ENCODE results near the gene MSANTD1.

Gene MSANTD1

GRCh38 chr4:3248811-3249661 is at the start of gene MSANTD1:
MSANTD1 (plus strand) TSS chr4:3249159; CDS start chr4:3249223, 64 bp downstream.
- in situ Hi-C loops (cut with MboI; ENCODE audit: low sequenced_read_pairs) = no loop called here

GRCh38 chr4:3199653-3200422 is 49.1 kb upstream of the MSANTD1 start:
- in situ Hi-C loops (cut with MboI; ENCODE audit: low sequenced_read_pairs) = no loop called here

GRCh38 chr4:3200423-3201090 is 48.4 kb upstream of the MSANTD1 start:
- in situ Hi-C loops (cut with MboI; ENCODE audit: low sequenced_read_pairs) = no loop called here

- in situ Hi-C loops (cut with MboI; ENCODE audit: low sequenced_read_pairs) = no loop called here
Measured at GRCh38 chr4:3201718-3202702, 46.9 kb upstream of the MSANTD1 start.

DNA sequence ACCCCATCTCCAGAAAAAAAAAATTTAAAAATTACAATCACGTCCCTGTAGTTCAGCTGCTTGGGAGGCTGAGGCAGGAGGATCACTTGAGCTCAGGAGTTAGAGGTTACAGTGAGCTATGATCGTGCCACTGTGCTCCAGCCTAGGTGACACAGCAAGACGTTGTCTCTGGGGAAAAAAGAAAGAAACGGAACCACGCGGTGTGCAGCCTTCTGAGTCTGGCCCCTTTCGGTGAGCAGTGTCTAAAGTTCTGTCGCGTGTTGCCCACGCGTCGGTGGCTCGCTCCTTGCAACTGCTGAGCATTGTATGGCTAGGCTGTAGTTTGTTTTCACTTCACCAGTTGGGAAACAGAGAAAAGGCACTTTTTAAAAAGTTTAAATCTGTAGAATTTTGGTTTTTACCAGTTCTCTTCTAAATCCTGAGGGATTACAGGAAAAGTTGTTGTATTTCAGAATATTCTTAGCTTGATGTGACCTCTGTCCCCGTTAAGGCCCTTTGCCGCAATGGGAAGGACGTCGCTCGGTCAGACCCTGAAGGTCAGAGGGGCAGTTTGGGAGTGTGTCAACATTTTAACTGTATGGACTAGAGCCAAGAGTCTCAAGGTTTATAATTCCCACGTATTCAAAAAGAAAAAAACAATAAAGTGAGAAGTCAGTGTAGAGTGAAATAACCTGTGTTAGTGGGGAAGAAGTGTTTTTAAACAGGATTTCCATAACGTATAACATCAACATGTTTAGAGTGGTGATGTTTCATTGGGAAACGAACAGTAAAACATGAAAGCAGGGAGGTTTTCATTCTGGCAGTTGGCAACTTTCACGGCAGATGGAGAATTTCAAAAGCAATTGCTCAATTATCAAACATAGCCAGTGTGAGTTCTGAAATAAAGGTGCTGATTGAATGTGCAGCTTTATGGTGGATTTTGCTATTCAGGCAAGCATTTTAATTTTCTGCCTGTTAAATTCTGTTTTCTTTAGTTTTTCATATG is 45.8 kb upstream of the MSANTD1 start:
- in situ Hi-C loops (cut with MboI; ENCODE audit: low sequenced_read_pairs) = no loop called here

DNA sequence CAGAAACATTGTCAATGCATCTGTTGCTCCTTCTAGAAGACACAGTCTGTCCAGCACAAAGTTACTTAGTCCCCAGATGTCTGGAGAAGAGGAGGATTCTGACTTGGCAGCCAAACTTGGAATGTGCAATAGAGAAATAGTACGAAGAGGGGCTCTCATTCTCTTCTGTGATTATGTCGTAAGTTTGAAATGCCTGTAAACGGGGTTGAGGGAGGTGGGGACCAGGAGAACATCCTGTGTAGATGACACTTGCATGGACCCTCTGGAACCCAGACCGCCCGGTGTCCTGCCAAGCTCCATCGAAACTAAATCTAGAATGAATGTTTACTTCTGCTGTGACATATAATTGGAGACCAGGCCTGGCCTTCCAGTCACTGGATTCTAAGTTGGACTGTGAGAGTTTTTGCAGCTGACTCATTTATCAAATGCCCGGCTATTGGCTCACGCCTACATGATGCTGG is 45.0 kb upstream of the MSANTD1 start:
- in situ Hi-C loops (cut with MboI; ENCODE audit: low sequenced_read_pairs) = no loop called here

GRCh38 chr4:3205995-3206394 is 43.0 kb upstream of the MSANTD1 start:
- in situ Hi-C loops (cut with MboI; ENCODE audit: low sequenced_read_pairs) = no loop called here

DNA sequence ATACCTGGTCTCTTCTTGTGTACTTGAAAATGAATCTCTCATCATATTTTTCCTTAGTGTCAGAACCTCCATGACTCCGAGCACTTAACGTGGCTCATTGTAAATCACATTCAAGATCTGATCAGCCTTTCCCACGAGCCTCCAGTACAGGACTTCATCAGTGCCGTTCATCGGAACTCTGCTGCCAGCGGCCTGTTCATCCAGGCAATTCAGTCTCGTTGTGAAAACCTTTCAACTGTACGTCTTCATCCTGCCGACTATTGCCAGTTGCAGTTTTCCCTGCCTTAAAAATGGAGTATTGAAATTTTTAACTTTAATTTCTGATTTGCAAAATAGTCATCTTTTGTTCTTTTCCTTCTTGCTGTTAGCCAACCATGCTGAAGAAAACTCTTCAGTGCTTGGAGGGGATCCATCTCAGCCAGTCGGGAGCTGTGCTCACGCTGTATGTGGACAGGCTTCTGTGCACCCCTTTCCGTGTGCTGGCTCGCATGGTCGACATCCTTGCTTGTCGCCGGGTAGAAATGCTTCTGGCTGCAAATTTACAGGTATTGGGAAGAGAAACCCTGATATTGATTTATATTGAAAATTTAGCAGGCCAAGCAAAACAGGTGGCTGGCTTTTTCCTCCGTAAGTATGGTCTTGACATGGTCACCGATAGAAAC is 42.4 kb upstream of the MSANTD1 start:
- in situ Hi-C loops (cut with MboI; ENCODE audit: low sequenced_read_pairs) = no loop called here

DNA sequence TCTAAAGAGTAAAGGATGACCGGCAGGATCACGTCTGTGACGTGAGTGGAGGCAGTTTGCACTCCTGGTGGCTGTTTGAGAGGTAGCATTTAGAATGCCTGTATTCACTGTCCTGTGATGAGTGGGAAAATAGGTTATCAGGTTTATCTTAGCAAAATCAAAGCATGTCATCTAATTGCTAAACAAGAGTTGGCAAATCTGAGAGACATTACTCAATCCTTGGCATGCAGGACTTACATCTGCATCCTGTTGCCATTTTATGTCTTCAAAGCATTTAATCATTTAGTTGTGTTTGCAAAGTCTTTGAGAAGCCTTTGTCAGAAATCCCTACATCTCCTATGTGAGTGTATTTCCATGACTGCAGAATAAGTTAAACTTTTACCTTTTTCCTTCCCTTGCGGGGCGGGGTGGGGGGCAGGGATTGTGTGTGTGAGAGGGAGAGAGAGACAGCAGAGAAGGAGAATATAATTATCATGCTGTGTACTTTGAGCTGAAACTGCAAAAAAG is 41.4 kb upstream of the MSANTD1 start:
- in situ Hi-C loops (cut with MboI; ENCODE audit: low sequenced_read_pairs) = no loop called here

DNA sequence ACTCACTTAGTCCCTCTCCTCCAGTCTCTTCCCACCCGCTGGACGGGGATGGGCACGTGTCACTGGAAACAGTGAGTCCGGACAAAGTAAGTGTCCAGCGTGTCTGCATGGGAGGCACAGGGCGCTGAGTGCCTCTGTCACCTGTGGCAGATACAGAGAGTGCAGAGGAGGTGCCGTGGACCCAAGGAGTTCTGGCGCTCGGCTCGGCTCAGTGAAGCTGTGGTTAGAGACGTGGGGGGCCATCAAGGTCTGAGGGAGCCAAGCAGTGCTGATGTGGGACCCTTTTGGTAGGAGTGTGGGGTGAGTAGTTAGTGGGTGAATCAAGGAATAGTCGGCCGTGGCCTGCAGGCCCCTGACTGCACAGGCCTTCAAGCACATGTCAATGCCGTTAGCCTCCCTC is 40.1 kb upstream of the MSANTD1 start:
- in situ Hi-C loops (cut with MboI; ENCODE audit: low sequenced_read_pairs) = no loop called here

DNA sequence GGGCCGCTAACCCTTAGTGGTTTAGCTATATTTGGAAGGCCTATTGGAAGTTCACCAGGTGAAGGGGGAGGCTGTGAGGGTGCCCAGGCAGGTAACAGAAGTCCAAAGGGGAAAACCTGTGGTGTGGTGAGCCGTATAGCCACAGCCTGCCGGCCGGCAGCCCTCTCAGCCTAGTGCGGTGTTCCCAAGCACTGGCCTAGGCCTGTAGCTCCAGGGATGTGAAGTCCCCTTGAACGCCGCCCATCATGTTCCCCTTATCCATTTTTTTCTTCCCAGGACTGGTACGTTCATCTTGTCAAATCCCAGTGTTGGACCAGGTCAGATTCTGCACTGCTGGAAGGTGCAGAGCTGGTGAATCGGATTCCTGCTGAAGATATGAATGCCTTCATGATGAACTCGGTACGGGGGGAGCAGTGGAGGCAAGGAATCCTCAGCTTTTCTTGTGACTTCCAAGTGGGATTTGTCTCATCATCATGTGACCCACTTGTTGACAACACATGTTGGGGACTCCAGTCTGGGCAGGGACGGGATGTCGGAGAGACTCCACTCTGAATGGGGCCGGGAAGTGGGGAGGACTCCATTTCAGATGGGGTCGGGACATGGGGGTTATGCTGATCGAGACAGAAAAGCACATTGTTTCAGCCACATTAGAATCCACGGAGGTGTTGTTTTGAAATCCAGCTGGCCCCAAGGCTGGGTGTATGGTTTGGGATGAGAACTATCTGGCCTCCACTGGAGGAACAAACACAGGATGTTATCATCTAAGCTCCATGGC is 39.2 kb upstream of the MSANTD1 start:
- in situ Hi-C loops (cut with MboI; ENCODE audit: low sequenced_read_pairs) = no loop called here

DNA sequence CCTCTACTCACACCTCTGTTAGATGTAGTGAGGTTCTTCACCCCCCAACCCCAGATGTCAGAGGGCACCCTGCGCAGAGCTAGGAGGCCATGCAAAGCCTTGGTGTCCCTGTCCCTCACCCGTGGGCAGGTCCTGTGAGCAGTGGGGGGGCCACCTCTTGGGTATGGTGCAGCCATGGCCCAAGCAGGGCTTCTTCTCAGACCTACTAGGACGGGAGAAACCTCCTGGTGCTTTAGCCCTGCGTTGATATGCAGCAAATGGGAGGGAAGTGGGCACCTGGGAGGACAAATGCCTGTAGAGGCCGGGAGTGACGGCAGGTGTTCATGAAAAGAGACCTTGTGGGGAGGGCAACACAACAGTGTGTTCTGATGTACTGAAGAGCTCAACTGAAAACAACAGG is 38.5 kb upstream of the MSANTD1 start:
- in situ Hi-C loops (cut with MboI; ENCODE audit: low sequenced_read_pairs) = no loop called here

GRCh38 chr4:3211866-3212265 is 37.1 kb upstream of the MSANTD1 start:
- in situ Hi-C loops (cut with MboI; ENCODE audit: low sequenced_read_pairs) = no loop called here

DNA sequence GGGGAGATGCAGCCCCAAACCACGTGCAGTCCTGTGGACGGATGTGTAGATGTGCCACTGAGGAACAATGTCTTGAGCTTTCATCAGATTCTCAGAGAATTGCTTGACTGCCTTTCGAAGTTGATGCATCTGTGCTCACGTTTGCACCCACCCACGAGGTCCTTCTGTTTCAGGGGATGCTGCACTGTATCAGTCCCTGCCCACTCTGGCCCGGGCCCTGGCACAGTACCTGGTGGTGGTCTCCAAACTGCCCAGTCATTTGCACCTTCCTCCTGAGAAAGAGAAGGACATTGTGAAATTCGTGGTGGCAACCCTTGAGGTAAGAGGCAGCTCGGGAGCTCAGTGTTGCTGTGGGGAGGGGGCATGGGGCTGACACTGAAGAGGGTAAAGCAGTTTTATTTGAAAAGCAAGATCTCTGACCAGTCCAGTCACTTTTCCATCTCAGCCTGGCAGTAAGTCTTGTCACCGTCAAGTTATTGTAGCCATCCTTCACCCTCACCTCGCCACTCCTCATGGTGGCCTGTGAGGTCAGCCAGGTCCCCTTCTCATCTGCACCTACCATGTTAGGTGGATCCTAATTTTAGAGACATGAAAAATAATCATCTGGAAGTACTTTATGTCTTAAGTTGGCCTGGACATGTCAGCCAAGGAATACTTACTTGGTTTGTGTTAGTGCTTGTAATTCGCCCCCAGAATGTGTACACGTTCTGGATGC is 36.4 kb upstream of the MSANTD1 start:
- in situ Hi-C loops (cut with MboI; ENCODE audit: low sequenced_read_pairs) = no loop called here

DNA sequence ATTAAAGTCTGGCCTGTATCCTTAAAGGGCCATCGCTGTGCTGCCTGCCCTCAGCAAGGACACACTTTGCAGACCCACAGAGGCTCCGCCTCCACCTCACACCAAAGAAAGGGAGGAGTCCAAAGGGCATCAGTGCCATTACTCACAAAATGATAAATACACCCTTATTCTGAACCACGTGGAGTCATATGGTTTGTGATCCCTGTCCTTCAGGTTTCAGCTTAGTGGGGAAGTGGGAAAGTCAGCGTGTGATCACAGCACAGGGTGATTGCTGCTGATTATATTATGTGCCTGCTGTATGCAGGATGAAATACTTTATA is 35.9 kb upstream of the MSANTD1 start:
- in situ Hi-C loops (cut with MboI; ENCODE audit: low sequenced_read_pairs) = no loop called here

DNA sequence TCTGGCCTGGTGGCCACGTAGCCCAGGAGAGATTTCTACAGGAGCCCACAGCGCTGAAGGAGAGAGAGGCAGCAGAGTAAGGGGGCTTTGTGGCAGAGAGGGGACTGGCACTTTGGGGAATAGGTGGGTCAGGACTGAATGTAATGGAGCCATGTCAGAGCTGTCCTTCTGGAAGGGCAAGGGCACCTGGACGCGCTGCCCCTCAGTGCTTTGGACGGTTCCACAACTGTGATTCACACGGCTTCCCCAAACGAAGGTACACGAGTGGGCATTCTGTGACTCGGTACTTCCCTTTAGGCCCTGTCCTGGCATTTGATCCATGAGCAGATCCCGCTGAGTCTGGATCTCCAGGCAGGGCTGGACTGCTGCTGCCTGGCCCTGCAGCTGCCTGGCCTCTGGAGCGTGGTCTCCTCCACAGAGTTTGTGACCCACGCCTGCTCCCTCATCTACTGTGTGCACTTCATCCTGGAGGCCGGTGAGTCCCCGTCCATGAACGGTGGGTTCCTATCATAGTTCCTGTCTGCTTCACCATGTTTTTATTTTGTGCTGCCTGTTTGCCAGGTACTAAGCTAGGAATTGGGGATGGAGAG is 35.2 kb upstream of the MSANTD1 start:
- in situ Hi-C loops (cut with MboI; ENCODE audit: low sequenced_read_pairs) = no loop called here

DNA sequence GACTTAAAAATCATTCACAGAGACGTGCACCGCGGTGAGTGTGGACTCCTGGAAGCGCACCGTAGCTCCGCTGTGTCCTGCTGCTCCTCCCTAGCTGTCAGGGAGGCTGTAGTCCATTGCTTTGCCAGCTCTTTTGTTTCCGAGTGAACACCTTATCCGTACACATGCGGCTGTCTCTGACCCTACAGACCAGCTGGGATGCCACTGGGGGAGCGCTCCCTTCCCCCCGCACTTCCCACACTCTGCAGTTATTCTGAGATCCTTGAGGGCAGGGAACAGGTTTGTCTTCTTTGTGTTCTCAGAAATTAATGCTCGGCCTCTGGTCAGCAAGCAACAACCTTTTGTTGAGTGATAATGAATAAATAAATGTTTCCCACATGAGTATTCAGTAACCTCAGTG is 33.7 kb upstream of the MSANTD1 start:
- in situ Hi-C loops (cut with MboI; ENCODE audit: low sequenced_read_pairs) = no loop called here
